Right renal pelvis (tissue), 4 donors: ENCODE data around the gene EPB41L4B. TPM values are rescaled to one million over a fixed set of nuclear protein-coding genes. Genes with fewer than 3 reads are reported as not detected.

Experiments
- DNase-seq, 4 donors: peaks; one replicate each; pipeline ENCODE4 v3.0.0-alpha.2; 2013; ENCODE audit warnings: low read depth in 4 of 4, low spot score in 3 of 4, missing footprints in 1 of 4
- polyA plus RNA-seq, 4 donors: library from polyadenylated mRNA; unstranded; fragments of 120-200 nt; gene quantifications; one replicate each; pipeline ENCODE4 v1.2.1, GENCODE V29; 2013; ENCODE audit not compliant: insufficient read length in 4 of 4

The EPB41L4B gene
- polyA plus RNA-seq, 4 donors = 13.8 to 20.5 (median 16.7) TPM

DNA sequence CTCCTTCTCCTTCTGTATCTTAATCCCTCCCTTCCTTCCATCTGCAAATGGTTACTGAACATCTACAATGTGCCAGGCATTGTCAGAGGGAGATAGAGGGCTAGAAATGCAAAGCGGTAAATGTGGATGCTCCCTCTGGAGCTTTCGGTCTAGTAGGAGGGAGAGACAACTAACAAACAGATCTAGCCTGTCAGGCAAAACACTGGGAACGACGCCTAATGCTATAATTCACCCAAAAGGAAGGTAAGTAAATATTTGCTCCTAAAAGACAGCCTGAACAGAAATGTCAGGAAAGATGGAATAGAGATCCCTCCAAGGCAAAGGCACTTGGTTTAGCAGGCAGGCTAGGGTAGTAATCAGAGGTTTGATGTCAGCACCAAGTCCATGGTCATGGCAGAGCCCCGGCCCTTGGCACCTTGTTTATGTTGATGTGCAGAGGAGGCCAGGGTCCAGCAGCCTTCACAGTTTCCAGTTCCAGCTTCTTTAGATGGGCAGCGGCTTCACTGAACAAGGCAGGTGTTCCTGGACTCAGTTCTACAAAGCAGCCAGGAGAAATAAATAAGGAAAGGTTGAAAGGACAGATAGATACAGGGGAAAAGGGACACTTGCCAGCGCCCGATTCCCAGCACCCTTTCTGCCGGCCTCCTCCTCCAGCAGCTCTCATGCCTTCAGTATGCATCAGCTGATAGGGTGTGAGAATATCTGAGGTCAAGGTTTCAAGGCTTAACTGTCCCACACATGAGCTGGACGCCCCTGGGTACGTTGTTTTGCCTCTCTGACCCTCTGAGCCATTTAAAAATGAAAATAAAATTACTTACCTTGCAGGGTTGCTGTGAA lies 107.4 kb downstream of the EPB41L4B start:
- DNase-seq = no peak

DNA sequence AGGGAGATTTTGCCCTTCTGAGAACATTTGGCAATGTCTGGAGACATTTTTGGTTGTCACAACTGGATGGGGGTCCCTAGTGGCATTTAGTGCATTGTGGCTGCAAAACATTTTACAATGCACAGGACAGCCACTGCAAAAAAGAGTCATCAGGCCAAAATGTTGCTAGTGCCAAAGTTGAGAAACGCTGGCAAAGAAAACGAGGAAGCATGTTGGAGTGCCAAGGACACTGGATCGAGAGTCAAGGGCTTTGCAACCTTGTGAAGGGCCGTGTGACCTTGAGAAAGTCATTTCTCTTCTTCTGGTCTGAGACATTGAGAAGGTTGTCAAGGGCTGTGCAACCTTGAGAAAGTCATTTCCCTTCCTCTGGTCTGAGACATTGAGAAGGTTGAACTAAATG lies 108.1 kb downstream of the EPB41L4B start:
- no peak for DNase-seq

DNA sequence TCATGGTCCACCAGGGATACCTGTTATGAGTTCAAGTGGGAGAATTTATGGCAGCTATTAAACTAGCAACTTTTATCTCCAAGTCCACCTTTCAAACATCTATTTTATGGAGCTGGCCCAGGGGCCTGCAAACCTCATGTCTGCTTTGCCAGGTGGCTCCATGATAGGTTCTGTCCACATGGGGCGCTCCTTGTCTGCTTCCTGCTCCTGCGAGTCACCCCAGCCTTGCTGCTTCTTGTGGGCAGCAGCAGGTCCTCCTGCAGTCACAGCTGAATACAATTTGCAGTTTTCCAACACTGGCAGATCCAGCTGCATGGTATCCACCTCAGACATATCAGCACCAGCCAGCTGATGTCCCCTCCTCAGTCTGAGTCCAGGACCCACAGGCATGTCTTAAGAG lies 114.2 kb downstream of the EPB41L4B start:
- DNase-seq = no peak

DNA sequence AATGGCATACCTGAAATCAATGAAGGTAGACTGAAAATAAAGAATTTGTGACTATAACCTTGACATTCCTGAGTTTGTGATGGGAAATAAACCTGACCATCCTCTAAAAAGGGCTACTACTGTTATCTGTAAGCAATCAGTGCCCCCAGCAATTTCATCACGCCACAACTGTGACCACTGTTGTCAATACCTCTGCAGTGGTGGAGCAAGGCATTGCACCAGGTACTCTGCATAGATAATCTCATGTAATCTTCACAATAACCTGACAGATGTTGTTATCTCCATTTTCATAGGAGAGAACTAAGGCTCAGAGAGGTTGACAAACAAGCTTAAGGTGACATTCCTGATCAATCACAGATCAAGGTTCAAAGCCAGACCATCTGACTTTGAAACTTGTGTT lies 115.3 kb downstream of the EPB41L4B start:
- no peak for DNase-seq

GRCh38 chr9:109203761-109204360 lies 117.0 kb downstream of the EPB41L4B start:
- no peak for DNase-seq

DNA sequence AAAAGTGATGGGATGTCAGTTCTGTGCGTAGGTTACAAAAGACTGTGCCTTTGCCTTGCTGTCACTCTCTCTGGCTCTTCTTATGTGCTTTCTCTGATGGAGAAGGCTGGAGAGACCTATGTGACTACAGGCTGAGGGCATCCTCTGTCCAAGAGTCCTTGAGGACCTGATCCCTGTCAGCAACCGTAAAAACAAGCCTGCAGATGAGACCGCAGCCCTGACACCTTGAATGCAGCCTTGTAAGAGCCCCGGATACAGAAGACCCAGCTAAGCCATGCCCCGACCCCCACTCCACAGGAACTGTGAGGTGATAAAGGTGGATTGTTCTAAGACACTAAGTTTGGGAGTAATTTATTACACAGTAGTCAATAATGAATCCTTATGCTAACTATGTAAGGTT lies 121.2 kb downstream of the EPB41L4B start:
- no peak for DNase-seq

DNA sequence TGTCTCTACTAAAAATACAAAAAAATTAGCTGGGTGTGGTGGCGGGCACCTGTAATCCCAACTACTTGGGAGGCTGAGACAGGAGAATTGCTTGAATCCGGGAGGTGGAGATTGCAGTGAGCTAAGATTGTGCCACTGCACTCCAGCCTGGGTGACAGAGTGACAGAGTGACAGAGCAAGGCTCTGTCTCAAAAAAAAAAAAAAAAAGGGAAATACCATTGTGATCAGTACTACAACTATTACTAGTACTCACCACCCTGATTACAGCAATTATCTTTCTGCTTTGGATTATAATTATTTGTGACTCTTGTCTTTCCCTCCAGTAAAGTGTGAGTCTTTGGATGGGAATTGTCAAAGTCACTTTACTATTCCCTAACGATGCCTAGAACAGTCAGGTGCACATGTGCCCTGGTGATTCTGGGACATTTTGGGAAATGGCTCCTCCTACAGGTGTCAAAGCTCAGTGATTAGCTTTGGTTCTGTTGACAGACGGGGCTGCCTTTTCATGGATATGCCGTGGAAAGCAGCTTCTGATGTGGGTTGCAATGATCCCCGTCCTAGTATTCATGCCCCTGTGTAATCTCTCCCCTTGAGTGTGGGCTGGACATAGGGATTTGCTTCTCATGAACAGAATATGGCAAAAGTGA lies 122.0 kb downstream of the EPB41L4B start:
- no peak for DNase-seq

DNA sequence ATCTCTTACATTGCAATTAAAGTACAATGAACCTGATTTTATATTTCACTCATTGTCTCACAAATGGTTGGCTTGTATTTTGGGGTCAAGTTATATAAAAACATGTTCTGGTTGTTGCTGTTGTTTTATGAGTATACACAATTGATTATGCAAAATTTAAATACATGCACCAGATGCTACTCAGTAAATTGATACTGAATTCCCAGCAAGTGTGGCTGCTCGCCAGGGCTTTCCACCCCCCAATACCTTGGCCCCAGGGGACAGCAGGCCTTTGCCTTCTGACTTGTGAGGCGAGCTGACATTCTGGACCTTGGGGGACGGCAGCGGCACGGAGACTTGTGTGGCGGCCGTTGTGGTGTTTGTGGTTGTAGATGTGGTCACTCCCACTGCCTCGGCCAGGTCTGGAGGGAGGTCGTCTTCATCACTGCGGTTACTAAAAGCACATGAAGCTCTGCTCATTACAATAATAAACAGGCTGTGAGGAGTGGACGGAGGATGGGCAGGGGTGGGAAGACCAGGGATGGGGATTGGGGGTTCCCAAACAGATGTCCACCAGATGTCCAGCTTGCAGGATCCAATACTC lies 126.8 kb downstream of the EPB41L4B start:
- DNase-seq = no peak

DNA sequence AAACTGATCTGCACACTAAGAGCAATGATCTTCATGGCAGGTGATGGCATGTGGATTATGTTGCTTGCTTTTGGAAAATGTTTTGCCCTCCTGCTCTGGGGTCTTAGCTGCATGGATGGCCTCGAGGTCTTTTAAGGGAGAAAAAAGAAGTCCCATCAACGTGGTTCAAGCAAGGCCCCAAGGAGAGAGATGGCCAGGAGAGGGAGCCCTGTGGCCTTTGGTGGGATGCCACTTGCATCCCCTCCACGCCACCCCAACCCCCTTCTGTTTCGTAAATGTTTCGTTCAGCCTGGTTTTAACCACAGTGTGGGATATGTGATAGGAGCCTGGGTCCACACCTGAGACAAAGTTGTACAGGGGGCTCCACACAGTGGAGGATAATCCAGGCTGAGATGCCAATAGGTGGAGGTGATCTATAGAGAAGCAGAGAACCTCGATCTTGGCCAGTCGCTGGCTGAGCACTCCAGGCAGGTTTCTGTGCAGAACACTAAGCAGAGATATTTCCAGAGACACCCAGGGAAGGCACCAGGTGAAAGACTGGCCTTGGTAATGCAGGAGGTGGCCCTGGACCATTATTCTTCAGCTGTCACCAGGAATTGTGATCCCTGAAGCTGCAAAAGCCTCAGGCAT lies 128.0 kb downstream of the EPB41L4B start:
- DNase-seq = peak in 1 of 4 donors; percentile 12

- DNase-seq = no peak
Measured at GRCh38 chr9:109191746-109192145, 129.1 kb downstream of the EPB41L4B start.

DNA sequence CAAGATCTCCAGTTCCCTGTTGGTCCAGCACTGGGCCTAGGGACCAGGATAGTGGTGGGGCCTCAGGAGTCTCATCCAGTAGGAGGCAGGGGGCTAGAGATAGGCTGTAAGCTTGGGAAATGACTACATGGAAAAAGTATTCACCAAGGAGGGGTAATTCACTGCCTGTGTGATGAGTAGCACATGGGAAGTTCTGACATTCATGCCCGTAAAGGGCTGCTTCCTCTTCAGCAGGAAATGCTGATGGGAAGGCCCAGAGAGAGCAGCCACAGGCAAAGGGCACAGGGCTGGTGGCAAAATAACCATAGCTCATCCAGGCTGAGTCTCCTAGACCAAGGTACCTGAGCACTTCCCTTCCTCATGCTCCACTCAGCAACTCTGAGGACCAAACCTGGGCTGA lies 130.7 kb downstream of the EPB41L4B start:
- DNase-seq = no peak

GRCh38 chr9:109186857-109187520 lies 133.9 kb downstream of the EPB41L4B start:
- DNase-seq = no peak

DNA sequence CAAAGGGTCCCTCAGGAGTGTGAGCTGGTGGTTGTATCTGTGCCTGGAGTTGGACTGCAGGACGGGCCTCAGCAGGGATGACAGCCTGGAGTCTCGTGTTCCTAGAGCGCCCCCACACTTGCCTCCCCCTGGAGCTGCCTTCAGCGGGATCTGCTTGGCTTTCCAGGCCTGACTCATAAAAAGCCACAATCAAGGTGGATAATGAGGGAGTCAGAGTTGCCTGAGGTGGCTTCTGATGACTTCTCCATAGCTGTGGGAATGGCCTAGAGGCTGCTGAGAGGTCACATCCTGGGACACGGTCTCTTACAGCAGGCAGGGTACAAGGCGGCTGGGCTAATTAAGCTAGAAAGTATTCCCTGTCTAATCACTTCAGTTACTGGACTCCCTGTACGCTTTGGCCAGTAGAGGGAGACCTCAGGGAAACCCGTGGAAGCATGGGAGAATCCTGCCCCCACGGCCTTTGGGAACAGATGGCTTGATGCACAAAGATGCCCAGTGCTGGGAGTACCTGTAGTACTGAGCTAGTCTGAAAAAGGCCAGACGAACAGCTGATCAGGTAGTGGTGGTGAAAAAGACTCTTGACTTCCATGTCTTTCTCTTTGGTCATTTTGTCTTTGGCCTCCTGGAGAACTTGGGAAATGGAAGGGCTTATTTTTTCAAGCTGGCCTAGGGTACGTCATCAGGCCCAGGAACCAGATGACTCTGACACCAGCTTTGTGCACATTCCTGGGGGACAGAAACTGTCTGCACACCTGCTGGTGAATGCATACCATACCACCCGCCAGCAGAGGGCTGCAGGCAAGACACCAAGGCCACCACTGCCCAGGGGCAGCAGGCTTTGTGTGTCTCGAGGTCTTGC lies 137.7 kb downstream of the EPB41L4B start:
- DNase-seq = no peak

- DNase-seq = no peak
Measured at GRCh38 chr9:109182550-109182939, 138.3 kb downstream of the EPB41L4B start.

GRCh38 chr9:109181284-109181683 lies 139.6 kb downstream of the EPB41L4B start:
- DNase-seq = no peak

- DNase-seq = no peak
Measured at GRCh38 chr9:109179801-109180523, 140.9 kb downstream of the EPB41L4B start.

DNA sequence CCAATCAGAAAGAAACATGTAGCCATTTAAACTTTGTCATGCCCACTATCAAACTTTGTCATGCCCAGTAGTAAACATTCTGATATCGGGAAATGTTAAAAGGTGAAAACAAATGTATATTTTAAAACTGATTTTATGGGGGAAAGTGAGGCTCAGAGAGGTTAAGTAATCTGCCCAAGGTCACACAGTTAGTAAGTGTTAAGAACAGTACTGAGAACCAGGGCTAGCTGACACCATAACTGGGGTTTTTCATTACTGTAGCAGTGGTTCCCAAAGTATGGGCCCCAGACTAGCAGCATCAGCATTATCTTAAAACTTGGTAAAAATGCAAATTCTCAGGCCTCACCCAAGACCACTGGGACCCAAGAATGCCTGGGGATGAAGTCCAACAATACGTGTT lies 143.9 kb downstream of the EPB41L4B start:
- no peak for DNase-seq

GRCh38 chr9:109176386-109176785 lies 144.5 kb downstream of the EPB41L4B start:
- no peak for DNase-seq

GRCh38 chr9:109172935-109173334 lies 147.9 kb downstream of the EPB41L4B start:
- no peak for DNase-seq
